CD4-positive, alpha-beta T cell treated with Interleukin-2 at 100 ng/mL for 4 hours (primary cell): ENCODE measurements around the gene GREM1.

Source experiments
- DNase-seq: peaks from one replicate; pipeline ENCODE4 v3.0.0-alpha.2; 2020; ENCODE audit warnings: low spot score

GREM1 gene

GRCh38 chr15:32730677-32731654 lies 13.2 kb downstream of the GREM1 start:
- no peak for DNase-seq

- no peak for DNase-seq
These were observed 14.9 kb downstream of the GREM1 start for GRCh38 chr15:32732574-32733157.

- no peak for DNase-seq
These were observed 15.5 kb downstream of the GREM1 start for GRCh38 chr15:32733281-32733680.

GRCh38 chr15:32735989-32736700 lies 18.3 kb downstream of the GREM1 start:
- DNase-seq: no peak

GRCh38 chr15:32736701-32737061 lies 18.9 kb downstream of the GREM1 start:
- no peak for DNase-seq

GRCh38 chr15:32737304-32737703 lies 19.5 kb downstream of the GREM1 start:
- no peak for DNase-seq

GRCh38 chr15:32738666-32739065 lies 20.9 kb downstream of the GREM1 start:
- DNase-seq: no peak

- DNase-seq: no peak
These were observed 21.8 kb downstream of the GREM1 start for GRCh38 chr15:32739522-32740063.

GRCh38 chr15:32743411-32744140 lies 25.8 kb downstream of the GREM1 start:
- no peak for DNase-seq

GRCh38 chr15:32746116-32746857 lies 28.5 kb downstream of the GREM1 start:
- DNase-seq: no peak

- DNase-seq: no peak
These were observed 30.1 kb downstream of the GREM1 start for GRCh38 chr15:32747921-32748342.

GRCh38 chr15:32750979-32751378 lies 33.2 kb downstream of the GREM1 start:
- DNase-seq: no peak

GRCh38 chr15:32757426-32757825 lies 39.6 kb downstream of the GREM1 start:
- DNase-seq: no peak

- no peak for DNase-seq
These were observed 45.5 kb downstream of the GREM1 start for GRCh38 chr15:32763295-32763694.

GRCh38 chr15:32765236-32765635 lies 47.4 kb downstream of the GREM1 start:
- DNase-seq: no peak

- no peak for DNase-seq
These were observed 48.3 kb downstream of the GREM1 start for GRCh38 chr15:32766101-32766500.

- DNase-seq: no peak
These were observed 49.4 kb downstream of the GREM1 start for GRCh38 chr15:32767236-32767635.

GRCh38 chr15:32774022-32774421 lies 56.2 kb downstream of the GREM1 start:
- DNase-seq: no peak

GRCh38 chr15:32775103-32775502 lies 57.3 kb downstream of the GREM1 start:
- no peak for DNase-seq

- DNase-seq: no peak
These were observed 60.8 kb downstream of the GREM1 start for GRCh38 chr15:32778391-32779176.
